SK-N-SH (cell line): ENCODE results near the gene CYP21A2.

Experiments
- CHD2 ChIP-seq: fragments of 150-350 bp; IDR thresholded peaks from 2 replicates; pipeline ENCODE4 v1.6.1; 2018; ENCODE audit warnings: low read length; ENCODE audit not compliant: partially characterized antibody
- CTCF ChIP-seq: fragments of 200-600 bp; sonication (generic); IDR thresholded peaks from 2 replicates; pipeline ENCODE4 v1.6.1; 2017; ENCODE audit warnings: antibody characterized with exemption, mild to moderate bottlenecking, moderate library complexity
- EZH2phosphoT487 ChIP-seq: fragments of 200-600 bp; sonication (generic); IDR thresholded peaks from 2 replicates; pipeline ENCODE4 v1.6.1; 2017; ENCODE audit warnings: low read depth, mixed run types, mild to moderate bottlenecking, antibody characterized with exemption, moderate library complexity, borderline replicate concordance
- NFIC ChIP-seq: IDR thresholded peaks from 2 replicates; pipeline ENCODE4 v1.4.0; 2012; ENCODE audit warnings: borderline replicate concordance
- PBX3 ChIP-seq: IDR thresholded peaks from 2 replicates; pipeline ENCODE4; 2012
- POLR2AphosphoS5 ChIP-seq: IDR thresholded peaks from 2 replicates; pipeline ENCODE4 v1.6.1; 2012; ENCODE audit warnings: low read depth, low read length
- SIN3A ChIP-seq: IDR thresholded peaks from 2 replicates; pipeline ENCODE4 v1.6.1; 2012; ENCODE audit warnings: low read depth, mild to moderate bottlenecking, low read length, moderate library complexity, borderline replicate concordance
- YY1 ChIP-seq: IDR thresholded peaks from 2 replicates; pipeline ENCODE4 v1.4.0; 2012; ENCODE audit warnings: low read depth, mild to moderate bottlenecking
- ZBTB33 ChIP-seq: IDR thresholded peaks from 2 replicates; pipeline ENCODE4 v1.4.0; 2012; ENCODE audit warnings: low read depth, borderline replicate concordance
- TF ChIP-seq, protein P1 (sequence below): IDR thresholded peaks from 2 replicates; pipeline ENCODE4 v1.6.1; 2012; ENCODE audit warnings: mild to moderate bottlenecking, low read depth, low read length, moderate library complexity
- TF ChIP-seq, protein P2 (sequence below): IDR thresholded peaks from 2 replicates; pipeline ENCODE4 v1.4.0; 2012; ENCODE audit warnings: low read depth

GRCh38 chr6:32085759-32086459 lies 47.7 kb downstream of the CYP21A2 start:
- TF ChIP-seq POLR2AphosphoS5 (no peak), CTCF (no peak), NFIC (no peak), SIN3A (no peak), ZBTB33 (no peak), EZH2phosphoT487 (no peak), YY1 (no peak), CHD2 (no peak), PBX3 (no peak)
- TF ChIP-seq, protein P1, sequence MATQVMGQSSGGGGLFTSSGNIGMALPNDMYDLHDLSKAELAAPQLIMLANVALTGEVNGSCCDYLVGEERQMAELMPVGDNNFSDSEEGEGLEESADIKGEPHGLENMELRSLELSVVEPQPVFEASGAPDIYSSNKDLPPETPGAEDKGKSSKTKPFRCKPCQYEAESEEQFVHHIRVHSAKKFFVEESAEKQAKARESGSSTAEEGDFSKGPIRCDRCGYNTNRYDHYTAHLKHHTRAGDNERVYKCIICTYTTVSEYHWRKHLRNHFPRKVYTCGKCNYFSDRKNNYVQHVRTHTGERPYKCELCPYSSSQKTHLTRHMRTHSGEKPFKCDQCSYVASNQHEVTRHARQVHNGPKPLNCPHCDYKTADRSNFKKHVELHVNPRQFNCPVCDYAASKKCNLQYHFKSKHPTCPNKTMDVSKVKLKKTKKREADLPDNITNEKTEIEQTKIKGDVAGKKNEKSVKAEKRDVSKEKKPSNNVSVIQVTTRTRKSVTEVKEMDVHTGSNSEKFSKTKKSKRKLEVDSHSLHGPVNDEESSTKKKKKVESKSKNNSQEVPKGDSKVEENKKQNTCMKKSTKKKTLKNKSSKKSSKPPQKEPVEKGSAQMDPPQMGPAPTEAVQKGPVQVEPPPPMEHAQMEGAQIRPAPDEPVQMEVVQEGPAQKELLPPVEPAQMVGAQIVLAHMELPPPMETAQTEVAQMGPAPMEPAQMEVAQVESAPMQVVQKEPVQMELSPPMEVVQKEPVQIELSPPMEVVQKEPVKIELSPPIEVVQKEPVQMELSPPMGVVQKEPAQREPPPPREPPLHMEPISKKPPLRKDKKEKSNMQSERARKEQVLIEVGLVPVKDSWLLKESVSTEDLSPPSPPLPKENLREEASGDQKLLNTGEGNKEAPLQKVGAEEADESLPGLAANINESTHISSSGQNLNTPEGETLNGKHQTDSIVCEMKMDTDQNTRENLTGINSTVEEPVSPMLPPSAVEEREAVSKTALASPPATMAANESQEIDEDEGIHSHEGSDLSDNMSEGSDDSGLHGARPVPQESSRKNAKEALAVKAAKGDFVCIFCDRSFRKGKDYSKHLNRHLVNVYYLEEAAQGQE, result no peak
- TF ChIP-seq, protein P2, sequence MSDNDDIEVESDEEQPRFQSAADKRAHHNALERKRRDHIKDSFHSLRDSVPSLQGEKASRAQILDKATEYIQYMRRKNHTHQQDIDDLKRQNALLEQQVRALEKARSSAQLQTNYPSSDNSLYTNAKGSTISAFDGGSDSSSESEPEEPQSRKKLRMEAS, result no peak
